WI38 (cell line): ENCODE results near the gene PAX2.

Source experiments
- H3K4me3 ChIP-seq: 2 replicates; pipeline ENCODE4 v1.5.1; 2011; ENCODE audit warnings: low read depth, mild to moderate bottlenecking, control low read depth, low read length
- CTCF ChIP-seq: IDR thresholded peaks from 2 replicates; pipeline ENCODE4 v1.5.1; 2012; ENCODE audit warnings: low read depth, mild to moderate bottlenecking, control low read depth, low read length

Gene PAX2

GRCh38 chr10:100829933-100830727 is 84.7 kb downstream of the PAX2 start:
- H3K4me3 ChIP-seq = no peak overlapping the region
- no peak for TF ChIP-seq CTCF

- H3K4me3 ChIP-seq = no peak overlapping the region
- TF ChIP-seq CTCF = no peak
Observed at GRCh38 chr10:100830728-100831111, 85.3 kb downstream of the PAX2 start.

GRCh38 chr10:100831742-100832141 is 86.4 kb downstream of the PAX2 start:
- no peak for TF ChIP-seq CTCF
- no peak overlapping the region for H3K4me3 ChIP-seq

GRCh38 chr10:100835810-100836209 is 90.4 kb downstream of the PAX2 start:
- TF ChIP-seq CTCF = no peak
- no peak overlapping the region for H3K4me3 ChIP-seq

- H3K4me3 ChIP-seq = no peak overlapping the region
- TF ChIP-seq CTCF = no peak
Observed at GRCh38 chr10:100836891-100837290, 91.5 kb downstream of the PAX2 start.

GRCh38 chr10:100837300-100837699 is 91.9 kb downstream of the PAX2 start:
- no peak for TF ChIP-seq CTCF
- H3K4me3 ChIP-seq = no peak overlapping the region

GRCh38 chr10:100838986-100839385 is 93.6 kb downstream of the PAX2 start:
- no peak overlapping the region for H3K4me3 ChIP-seq
- TF ChIP-seq CTCF = no peak
